ENCODE results near the gene KPTN. TPM values are rescaled to one million over a fixed set of nuclear protein-coding genes. Genes with fewer than 3 reads are reported as not detected.

Gene KPTN
- total RNA-seq, 1 donor from 2014 or later, result 9.3 TPM

GRCh38 chr19:47497050-47497766, 13.2 kb upstream of the KPTN start:
- no peak overlapping the region for H3K4me3 ChIP-seq
- ATAC-seq (no peak), DNase-seq (no peak)
- no peaks in the 10 kb centered on the region for H3K27me3 ChIP-seq
- H3K9me3 ChIP-seq, result no peaks in the 10 kb centered on the region
- intact Hi-C loops (cut with DNase I), result no loop called here
- H3K27ac ChIP-seq, result no peak overlapping the region
- no peak for TF ChIP-seq CTCF (IDR thresholded peaks at IDR 0.05)
- H3K36me3 ChIP-seq, result peaks cover 70% of the 10 kb centered on the region
- no peaks in the 10 kb centered on the region for H3K4me1 ChIP-seq

- no peak overlapping the region for H3K4me3 ChIP-seq
- no peaks in the 10 kb centered on the region for H3K9me3 ChIP-seq
- no peak for TF ChIP-seq CTCF (IDR thresholded peaks at IDR 0.05)
- DNase-seq, result no peak
- peaks cover 70% of the 10 kb centered on the region for H3K36me3 ChIP-seq
- no peak for ATAC-seq
- no peaks in the 10 kb centered on the region for H3K27me3 ChIP-seq
- H3K27ac ChIP-seq, result no peak overlapping the region
- no peaks in the 10 kb centered on the region for H3K4me1 ChIP-seq
- intact Hi-C loops (cut with DNase I), result no loop called here
Measured at GRCh38 chr19:47495478-47496372, 11.7 kb upstream of the KPTN start.

- H3K4me1 ChIP-seq, result no peaks in the 10 kb centered on the region
- H3K27ac ChIP-seq, result no peak overlapping the region
- no peak for TF ChIP-seq CTCF (IDR thresholded peaks at IDR 0.05)
- H3K36me3 ChIP-seq, result peaks cover 64% of the 10 kb centered on the region
- no peak for DNase-seq
- no peaks in the 10 kb centered on the region for H3K27me3 ChIP-seq
- no peaks in the 10 kb centered on the region for H3K9me3 ChIP-seq
- intact Hi-C loops (cut with DNase I), result no loop called here
- no peak for ATAC-seq
- H3K4me3 ChIP-seq, result no peak overlapping the region
Measured at GRCh38 chr19:47494729-47495128, 10.7 kb upstream of the KPTN start.

- no peaks in the 10 kb centered on the region for H3K27me3 ChIP-seq
- no peaks in the 10 kb centered on the region for H3K9me3 ChIP-seq
- H3K36me3 ChIP-seq, result peaks cover 64% of the 10 kb centered on the region
- ATAC-seq (no peak), DNase-seq (peak; percentile 52)
- intact Hi-C loops (cut with DNase I), result no loop called here
- no peaks in the 10 kb centered on the region for H3K4me1 ChIP-seq
- no peak overlapping the region for H3K4me3 ChIP-seq
- TF ChIP-seq CTCF (IDR thresholded peaks at IDR 0.05), result no peak
- no peak overlapping the region for H3K27ac ChIP-seq
Measured at GRCh38 chr19:47494211-47494547, 10.2 kb upstream of the KPTN start.

GRCh38 chr19:47493378-47494210, 9.6 kb upstream of the KPTN start:
- H3K36me3 ChIP-seq, result peaks cover 65% of the 10 kb centered on the region
- no peak for TF ChIP-seq CTCF (IDR thresholded peaks at IDR 0.05)
- DNase-seq, result peak; percentile 48

More at GRCh38 chr19:47493378-47494210, 9.6 kb upstream of the KPTN start:
- H3K27ac ChIP-seq, result no peak overlapping the region
- H3K4me1 ChIP-seq, result no peaks in the 10 kb centered on the region
- H3K4me3 ChIP-seq, result no peak overlapping the region
- no peaks in the 10 kb centered on the region for H3K9me3 ChIP-seq
- intact Hi-C loops (cut with DNase I), result no loop called here
- ATAC-seq, result no peak
- no peaks in the 10 kb centered on the region for H3K27me3 ChIP-seq
